Left ventricle myocardium superior (tissue), 1 donor: ENCODE measurements around the gene LIM2. TPM values are rescaled to one million over a fixed set of nuclear protein-coding genes. Genes with fewer than 3 reads are reported as not detected.

Experiments used
- ATAC-seq: fragments of 200-7000 bp; cut with Tn5 transposase; one replicate; pipeline ENCODE4 v1.9.1; 2020; ENCODE audit warnings: mild to moderate bottlenecking, moderate library complexity
- DNase-seq: peaks from one replicate; pipeline ENCODE4 v3.0.0-alpha.2; 2020
- intact Hi-C: fragments of 100-400 bp; cut with micrococcal nuclease; formaldehyde crosslinking; loops from one replicate; pipeline ENCODE4 v1.11.0; 2022
- total RNA-seq: library from RNA; stranded (reverse); fragmentation: NEBNext Ultra II Directional; extraction: Animal tissue kit (Norgen Biotek cat#: 25700); gene quantifications from one replicate; pipeline ENCODE4 v1.2.1, GENCODE V29; 2021
- donor health status: DM: no; HTN: yes; CAD: no; lungs with severe emphysema.

Gene LIM2
- total RNA-seq, 1 donor from 2014 or later = not detected

GRCh38 chr19:51367565-51368365 is 20.0 kb downstream of the LIM2 start:
- peak; percentile 89 for ATAC-seq
- intact Hi-C loops = no loop called here

GRCh38 chr19:51367255-51367564 is 20.6 kb downstream of the LIM2 start:
- no peak for ATAC-seq
- DNase-seq = peak; percentile 56
- intact Hi-C loops = no loop called here

More at GRCh38 chr19:51367565-51368365, 20.0 kb downstream of the LIM2 start:
- DNase-seq = peak; percentile 99

- DNase-seq (peak; percentile 98), ATAC-seq (peak; percentile 82)
- intact Hi-C loops = no loop called here
Observed at GRCh38 chr19:51366389-51367254, 21.2 kb downstream of the LIM2 start.

- DNase-seq (no peak), ATAC-seq (no peak)
- intact Hi-C loops = no loop called here
Observed at GRCh38 chr19:51365965-51366388, 21.8 kb downstream of the LIM2 start, which contains the start of gene ETFB. ETFB (minus strand) TSS chr19:51366388; CDS start chr19:51366326, 62 bp downstream.

- ATAC-seq = no peak
- DNase-seq = peak; percentile 40
- intact Hi-C loops = no loop called here
Observed at GRCh38 chr19:51365211-51365964, 22.4 kb downstream of the LIM2 start.

- DNase-seq (no peak), ATAC-seq (no peak)
- intact Hi-C loops = no loop called here
Observed at GRCh38 chr19:51364200-51365106, 23.3 kb downstream of the LIM2 start.

- no peak for ATAC-seq
- intact Hi-C loops = no loop called here
- DNase-seq = no peak
Observed at GRCh38 chr19:51361239-51361638, 26.5 kb downstream of the LIM2 start.

- intact Hi-C loops = no loop called here
- ATAC-seq = no peak
- DNase-seq = no peak
Observed at GRCh38 chr19:51359294-51359693, 28.5 kb downstream of the LIM2 start.

GRCh38 chr19:51357952-51358351 is 29.8 kb downstream of the LIM2 start:
- DNase-seq (no peak), ATAC-seq (no peak)
- intact Hi-C loops = no loop called here

GRCh38 chr19:51356159-51356801 is 31.5 kb downstream of the LIM2 start:
- no peak for DNase-seq
- ATAC-seq = no peak

GRCh38 chr19:51354742-51355148 is 33.0 kb downstream of the LIM2 start:
- DNase-seq = no peak
- intact Hi-C loops = no loop called here
- no peak for ATAC-seq

More at GRCh38 chr19:51356159-51356801, 31.5 kb downstream of the LIM2 start:
- intact Hi-C loops = no loop called here

- intact Hi-C loops = no loop called here
- DNase-seq = no peak
- ATAC-seq = no peak
Observed at GRCh38 chr19:51354103-51354741, 33.6 kb downstream of the LIM2 start.

- intact Hi-C loops = no loop called here
- DNase-seq (no peak), ATAC-seq (no peak)
Observed at GRCh38 chr19:51352783-51353360, 34.9 kb downstream of the LIM2 start.

- DNase-seq (no peak), ATAC-seq (no peak)
- intact Hi-C loops = no loop called here
Observed at GRCh38 chr19:51351266-51351990, 36.3 kb downstream of the LIM2 start.

- intact Hi-C loops = no loop called here
Observed at GRCh38 chr19:51347209-51347928, 40.4 kb downstream of the LIM2 start.

GRCh38 chr19:51346742-51347141 is 41.0 kb downstream of the LIM2 start:
- DNase-seq = no peak
- intact Hi-C loops = no loop called here
- ATAC-seq = no peak

More at GRCh38 chr19:51347209-51347928, 40.4 kb downstream of the LIM2 start:
- ATAC-seq (no peak), DNase-seq (no peak)
